ENCODE measurements around the gene LITAF.

DNA sequence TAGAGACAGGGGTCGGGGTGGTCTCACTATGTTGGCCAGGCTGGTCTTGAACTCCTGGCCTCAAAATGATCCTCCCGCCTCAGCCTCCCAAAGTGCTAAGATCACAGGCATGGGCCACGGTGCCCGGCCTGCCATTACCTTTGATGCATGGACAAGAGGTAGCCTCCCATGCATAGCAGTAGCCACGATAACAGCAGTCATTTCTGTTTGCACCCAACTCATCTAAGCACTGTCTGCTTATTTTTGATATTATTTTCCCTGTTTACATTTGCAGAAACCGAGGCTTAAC is 44.0 kb upstream of the LITAF start:
- TF ChIP-seq, protein P1, sequence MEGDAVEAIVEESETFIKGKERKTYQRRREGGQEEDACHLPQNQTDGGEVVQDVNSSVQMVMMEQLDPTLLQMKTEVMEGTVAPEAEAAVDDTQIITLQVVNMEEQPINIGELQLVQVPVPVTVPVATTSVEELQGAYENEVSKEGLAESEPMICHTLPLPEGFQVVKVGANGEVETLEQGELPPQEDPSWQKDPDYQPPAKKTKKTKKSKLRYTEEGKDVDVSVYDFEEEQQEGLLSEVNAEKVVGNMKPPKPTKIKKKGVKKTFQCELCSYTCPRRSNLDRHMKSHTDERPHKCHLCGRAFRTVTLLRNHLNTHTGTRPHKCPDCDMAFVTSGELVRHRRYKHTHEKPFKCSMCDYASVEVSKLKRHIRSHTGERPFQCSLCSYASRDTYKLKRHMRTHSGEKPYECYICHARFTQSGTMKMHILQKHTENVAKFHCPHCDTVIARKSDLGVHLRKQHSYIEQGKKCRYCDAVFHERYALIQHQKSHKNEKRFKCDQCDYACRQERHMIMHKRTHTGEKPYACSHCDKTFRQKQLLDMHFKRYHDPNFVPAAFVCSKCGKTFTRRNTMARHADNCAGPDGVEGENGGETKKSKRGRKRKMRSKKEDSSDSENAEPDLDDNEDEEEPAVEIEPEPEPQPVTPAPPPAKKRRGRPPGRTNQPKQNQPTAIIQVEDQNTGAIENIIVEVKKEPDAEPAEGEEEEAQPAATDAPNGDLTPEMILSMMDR (IDR thresholded peaks at IDR 0.05) = no peak
- TF ChIP-seq POLR2A (IDR thresholded peaks at IDR 0.05) = no peak
- no peak for TF ChIP-seq EP300 (IDR thresholded peaks at IDR 0.05)

All from gastroesophageal sphincter (tissue), 3 donors.